ENCODE data around the gene AADACL2. TPM values are rescaled to one million over a fixed set of nuclear protein-coding genes. Genes with fewer than 3 reads are reported as not detected.

Gene AADACL2, protein sequence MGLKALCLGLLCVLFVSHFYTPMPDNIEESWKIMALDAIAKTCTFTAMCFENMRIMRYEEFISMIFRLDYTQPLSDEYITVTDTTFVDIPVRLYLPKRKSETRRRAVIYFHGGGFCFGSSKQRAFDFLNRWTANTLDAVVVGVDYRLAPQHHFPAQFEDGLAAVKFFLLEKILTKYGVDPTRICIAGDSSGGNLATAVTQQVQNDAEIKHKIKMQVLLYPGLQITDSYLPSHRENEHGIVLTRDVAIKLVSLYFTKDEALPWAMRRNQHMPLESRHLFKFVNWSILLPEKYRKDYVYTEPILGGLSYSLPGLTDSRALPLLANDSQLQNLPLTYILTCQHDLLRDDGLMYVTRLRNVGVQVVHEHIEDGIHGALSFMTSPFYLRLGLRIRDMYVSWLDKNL
- total RNA-seq = not detected in 2 replicates

DNA sequence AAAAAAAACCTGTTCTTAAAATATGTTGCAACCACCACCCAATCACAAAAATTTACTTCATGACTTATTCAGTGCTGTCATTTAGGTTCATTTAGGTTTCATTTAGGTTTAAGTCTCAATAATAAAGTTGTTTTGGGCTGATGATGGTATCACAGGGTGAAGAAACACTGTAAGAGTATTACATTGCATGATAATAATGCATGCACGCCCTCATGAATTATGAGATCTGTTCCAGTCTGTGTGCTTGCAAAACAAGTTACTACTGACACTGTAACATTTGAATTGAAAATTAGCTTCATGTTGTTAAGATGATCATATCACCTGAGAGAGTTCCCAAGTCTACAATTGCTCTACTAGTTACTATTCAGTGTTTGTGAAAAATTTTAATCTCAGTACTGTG is at the start of gene AADACL2:
Gene AADACL2, plus strand, starts transcription at position 315 of the 400 bp plus-strand sequence. CDS start 109 bp downstream, outside the sequence.

Other genes with a start within 250 kb of the AADACL2 start
- 0.12 TPM in 1 of 2 replicates, not detected in the other for gene AADAC, start 80.2 kb downstream of the AADACL2 start, total RNA-seq
- gene SUCNR1, start 139.7 kb downstream of the AADACL2 start, total RNA-seq = not detected in 2 replicates